ENCODE results near the gene RPL36.

Gene RPL36

DNA sequence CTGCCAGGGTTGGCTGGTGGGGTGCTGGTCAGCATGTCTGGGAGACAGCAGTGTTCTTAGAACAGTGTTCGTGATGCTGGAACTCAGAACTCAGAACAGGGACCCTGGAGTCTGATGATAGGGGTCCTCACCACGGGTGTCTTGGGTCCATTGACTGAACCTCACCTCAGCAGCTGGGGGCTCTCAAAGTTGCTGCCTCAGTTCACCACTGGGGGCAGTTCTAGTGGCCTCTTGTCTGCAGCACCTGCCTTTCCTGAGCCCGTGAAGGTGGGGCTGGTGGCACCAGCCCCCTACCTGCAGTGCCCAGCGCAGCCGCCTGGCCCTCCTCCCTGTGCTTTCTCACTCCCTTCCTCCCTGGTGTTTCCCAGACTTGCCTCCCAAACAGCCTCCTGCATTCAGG, 38.7 kb upstream of the RPL36 start:
- DNase-seq (ENCODE audit: low spot score) = no peak
- Histone ChIP-seq H3K23ac (ENCODE audit: low read depth, low read length, poor library complexity) (no peak overlapping the region), H3K27ac (replicated peaks; ENCODE audit: low read length) (no peak overlapping the region), H3K4me2 (ENCODE audit: insufficient read depth, low read length, poor library complexity, severe bottlenecking) (no peak overlapping the region), H2AK5ac (ENCODE audit: low read depth, low read length) (peak overlapping the region; percentile 17), H3K4me1 (ENCODE audit: control insufficient read depth in 2 of 2, insufficient read depth in 1 of 2, low read depth in 1 of 2, low read length in 2 of 2) (no peaks in the 10 kb centered on the region), H2BK15ac (ENCODE audit: low read length) (no peak overlapping the region), H3K36me3 (replicated peaks in 1 of 2; ENCODE audit: control insufficient read depth in 2 of 2, insufficient read depth in 2 of 2, low read length in 2 of 2) (peaks cover 59 to 92% of the 10 kb centered on the region in 2 donors), H2BK120ac (ENCODE audit: low read depth, low read length) (no peak overlapping the region), H4K8ac (ENCODE audit: low read depth, low read length) (no peak overlapping the region), H3K14ac (ENCODE audit: low read length) (no peak overlapping the region), H3K9ac (ENCODE audit: low read depth, low read length, poor library complexity) (no peak overlapping the region), H2BK12ac (ENCODE audit: low read length) (no peak overlapping the region), H3K4me3 (ENCODE audit: low read length in 2 of 2) (no peak overlapping the region), H3K4ac (ENCODE audit: low read length) (no peak overlapping the region), H2BK5ac (ENCODE audit: low read length) (peak overlapping the region; percentile 35), H3K79me1 (ENCODE audit: low read depth, low read length) (peaks cover 7% of the 10 kb centered on the region), H3K9me3 (replicated peaks in 1 of 2; ENCODE audit: control insufficient read depth in 2 of 2, insufficient read depth in 1 of 2, low read depth in 1 of 2, low read length in 2 of 2) (no peaks in the 10 kb centered on the region), H2AFZ (ENCODE audit: low read length) (no peak overlapping the region), H3K18ac (ENCODE audit: low read length) (no peak overlapping the region), H3K27me3 (ENCODE audit: control insufficient read depth in 3 of 3, insufficient read depth in 3 of 3, low read depth in 1 of 3, low read length in 3 of 3) (no peaks in the 10 kb centered on the region), H4K91ac (ENCODE audit: low read depth, low read length, poor library complexity) (no peak overlapping the region)
- no CpG with 5 or more reads among the region's 5 CpGs for WGBS, 2 donors (ENCODE audit: extremely low coverage in 2 of 2, insufficient read length in 2 of 2, insufficient replicate concordance in 1 of 2)

GRCh38 chr19:5652261-5652660, 37.8 kb upstream of the RPL36 start:
- peaks cover 55 to 92% of the 10 kb centered on the region in 2 donors for H3K36me3 ChIP-seq (replicated peaks in 1 of 2; ENCODE audit: control insufficient read depth in 2 of 2, insufficient read depth in 2 of 2, low read length in 2 of 2)
- H3K9me3 ChIP-seq (replicated peaks in 1 of 2; ENCODE audit: control insufficient read depth in 2 of 2, insufficient read depth in 1 of 2, low read depth in 1 of 2, low read length in 2 of 2) = no peaks in the 10 kb centered on the region
- WGBS, 2 donors (ENCODE audit: extremely low coverage in 2 of 2, insufficient read length in 2 of 2, insufficient replicate concordance in 1 of 2) = no CpG with 5 or more reads among the region's 10 CpGs
- H3K14ac ChIP-seq (ENCODE audit: low read length) = no peak overlapping the region
- no peak for DNase-seq (ENCODE audit: low spot score)
- no peak overlapping the region for H3K23ac ChIP-seq (ENCODE audit: low read depth, low read length, poor library complexity)
- H4K8ac ChIP-seq (ENCODE audit: low read depth, low read length) = no peak overlapping the region
- no peak overlapping the region for H3K9ac ChIP-seq (ENCODE audit: low read depth, low read length, poor library complexity)
- H3K4me2 ChIP-seq (ENCODE audit: insufficient read depth, low read length, poor library complexity, severe bottlenecking) = no peak overlapping the region
- no peak overlapping the region for H3K18ac ChIP-seq (ENCODE audit: low read length)
- H3K27me3 ChIP-seq (ENCODE audit: control insufficient read depth in 3 of 3, insufficient read depth in 3 of 3, low read depth in 1 of 3, low read length in 3 of 3) = no peaks in the 10 kb centered on the region
- H2BK5ac ChIP-seq (ENCODE audit: low read length) = no peak overlapping the region
- H2BK15ac ChIP-seq (ENCODE audit: low read length) = no peak overlapping the region
- no peak overlapping the region for H3K27ac ChIP-seq (replicated peaks; ENCODE audit: low read length)
- no peak overlapping the region for H4K91ac ChIP-seq (ENCODE audit: low read depth, low read length, poor library complexity)
- no peak overlapping the region for H3K4ac ChIP-seq (ENCODE audit: low read length)
- peaks cover 7% of the 10 kb centered on the region for H3K79me1 ChIP-seq (ENCODE audit: low read depth, low read length)
- no peak overlapping the region for H3K4me3 ChIP-seq (ENCODE audit: low read length in 2 of 2)
- H3K4me1 ChIP-seq (ENCODE audit: control insufficient read depth in 2 of 2, insufficient read depth in 1 of 2, low read depth in 1 of 2, low read length in 2 of 2) = no peaks in the 10 kb centered on the region
- no peak overlapping the region for H2AFZ ChIP-seq (ENCODE audit: low read length)
- H2BK120ac ChIP-seq (ENCODE audit: low read depth, low read length) = no peak overlapping the region
- no peak overlapping the region for H2BK12ac ChIP-seq (ENCODE audit: low read length)
- no peak overlapping the region for H2AK5ac ChIP-seq (ENCODE audit: low read depth, low read length)

GRCh38 chr19:5654931-5655330, 35.2 kb upstream of the RPL36 start:
- H2BK12ac ChIP-seq (ENCODE audit: low read length) = no peak overlapping the region
- H3K9me3 ChIP-seq (replicated peaks in 1 of 2; ENCODE audit: control insufficient read depth in 2 of 2, insufficient read depth in 1 of 2, low read depth in 1 of 2, low read length in 2 of 2) = no peaks in the 10 kb centered on the region
- H2BK15ac ChIP-seq (ENCODE audit: low read length) = no peak overlapping the region
- peaks cover 7% of the 10 kb centered on the region for H3K79me1 ChIP-seq (ENCODE audit: low read depth, low read length)
- H3K4me3 ChIP-seq (ENCODE audit: low read length in 2 of 2) = no peak overlapping the region
- no peaks in the 10 kb centered on the region for H3K4me1 ChIP-seq (ENCODE audit: control insufficient read depth in 2 of 2, insufficient read depth in 1 of 2, low read depth in 1 of 2, low read length in 2 of 2)
- no CpG with 5 or more reads among the region's 5 CpGs for WGBS, 2 donors (ENCODE audit: extremely low coverage in 2 of 2, insufficient read length in 2 of 2, insufficient replicate concordance in 1 of 2)
- no peak for DNase-seq (ENCODE audit: low spot score)
- no peak overlapping the region for H2BK5ac ChIP-seq (ENCODE audit: low read length)
- no peak overlapping the region for H3K18ac ChIP-seq (ENCODE audit: low read length)
- H4K8ac ChIP-seq (ENCODE audit: low read depth, low read length) = no peak overlapping the region
- no peak overlapping the region for H4K91ac ChIP-seq (ENCODE audit: low read depth, low read length, poor library complexity)
- no peak overlapping the region for H2AK5ac ChIP-seq (ENCODE audit: low read depth, low read length)
- no peaks in the 10 kb centered on the region for H3K27me3 ChIP-seq (ENCODE audit: control insufficient read depth in 3 of 3, insufficient read depth in 3 of 3, low read depth in 1 of 3, low read length in 3 of 3)
- H2BK120ac ChIP-seq (ENCODE audit: low read depth, low read length) = no peak overlapping the region
- H2AFZ ChIP-seq (ENCODE audit: low read length) = no peak overlapping the region
- H3K14ac ChIP-seq (ENCODE audit: low read length) = no peak overlapping the region
- no peak overlapping the region for H3K23ac ChIP-seq (ENCODE audit: low read depth, low read length, poor library complexity)
- H3K9ac ChIP-seq (ENCODE audit: low read depth, low read length, poor library complexity) = no peak overlapping the region
- no peak overlapping the region for H3K4me2 ChIP-seq (ENCODE audit: insufficient read depth, low read length, poor library complexity, severe bottlenecking)
- no peak overlapping the region for H3K27ac ChIP-seq (replicated peaks; ENCODE audit: low read length)
- H3K4ac ChIP-seq (ENCODE audit: low read length) = no peak overlapping the region
- peaks cover 59 to 95% of the 10 kb centered on the region in 2 donors for H3K36me3 ChIP-seq (replicated peaks in 1 of 2; ENCODE audit: control insufficient read depth in 2 of 2, insufficient read depth in 2 of 2, low read length in 2 of 2)

- Histone ChIP-seq H3K36me3 (replicated peaks in 1 of 2; ENCODE audit: control insufficient read depth in 2 of 2, insufficient read depth in 2 of 2, low read length in 2 of 2) (peaks cover 57 to 95% of the 10 kb centered on the region in 2 donors), H3K4ac (ENCODE audit: low read length) (no peak overlapping the region)
- no peak for DNase-seq (ENCODE audit: low spot score)
These were observed 34.7 kb upstream of the RPL36 start for GRCh38 chr19:5655412-5655811.

More at GRCh38 chr19:5655412-5655811, 34.7 kb upstream of the RPL36 start:
- H3K4me2 ChIP-seq (ENCODE audit: insufficient read depth, low read length, poor library complexity, severe bottlenecking) = no peak overlapping the region
- H3K23ac ChIP-seq (ENCODE audit: low read depth, low read length, poor library complexity) = no peak overlapping the region
- no peaks in the 10 kb centered on the region for H3K4me1 ChIP-seq (ENCODE audit: control insufficient read depth in 2 of 2, insufficient read depth in 1 of 2, low read depth in 1 of 2, low read length in 2 of 2)
- H3K9me3 ChIP-seq (replicated peaks in 1 of 2; ENCODE audit: control insufficient read depth in 2 of 2, insufficient read depth in 1 of 2, low read depth in 1 of 2, low read length in 2 of 2) = no peaks in the 10 kb centered on the region
- peaks cover 7% of the 10 kb centered on the region for H3K79me1 ChIP-seq (ENCODE audit: low read depth, low read length)
- H2BK120ac ChIP-seq (ENCODE audit: low read depth, low read length) = no peak overlapping the region
- H4K91ac ChIP-seq (ENCODE audit: low read depth, low read length, poor library complexity) = no peak overlapping the region
- H3K9ac ChIP-seq (ENCODE audit: low read depth, low read length, poor library complexity) = no peak overlapping the region
- no peak overlapping the region for H2BK15ac ChIP-seq (ENCODE audit: low read length)
- no peak overlapping the region for H2BK12ac ChIP-seq (ENCODE audit: low read length)
- no peak overlapping the region for H3K4me3 ChIP-seq (ENCODE audit: low read length in 2 of 2)
- WGBS, 2 donors (ENCODE audit: extremely low coverage in 2 of 2, insufficient read length in 2 of 2, insufficient replicate concordance in 1 of 2) = no CpG with 5 or more reads among the region's 5 CpGs
- no peak overlapping the region for H2BK5ac ChIP-seq (ENCODE audit: low read length)
- H4K8ac ChIP-seq (ENCODE audit: low read depth, low read length) = no peak overlapping the region
- no peak overlapping the region for H3K27ac ChIP-seq (replicated peaks; ENCODE audit: low read length)
- H2AK5ac ChIP-seq (ENCODE audit: low read depth, low read length) = no peak overlapping the region
- H3K18ac ChIP-seq (ENCODE audit: low read length) = no peak overlapping the region
- no peak overlapping the region for H2AFZ ChIP-seq (ENCODE audit: low read length)
- no peaks in the 10 kb centered on the region for H3K27me3 ChIP-seq (ENCODE audit: control insufficient read depth in 3 of 3, insufficient read depth in 3 of 3, low read depth in 1 of 3, low read length in 3 of 3)
- H3K14ac ChIP-seq (ENCODE audit: low read length) = no peak overlapping the region

Data from neuronal stem cell (in vitro differentiated cells).